ENCODE data around the gene ERC1.
"Not testable (repeated sequence)": the region's sequence is repeated elsewhere in the genome, so short reads cannot be mapped to it uniquely, and the experiment has no call there.

The ERC1 gene

DNA sequence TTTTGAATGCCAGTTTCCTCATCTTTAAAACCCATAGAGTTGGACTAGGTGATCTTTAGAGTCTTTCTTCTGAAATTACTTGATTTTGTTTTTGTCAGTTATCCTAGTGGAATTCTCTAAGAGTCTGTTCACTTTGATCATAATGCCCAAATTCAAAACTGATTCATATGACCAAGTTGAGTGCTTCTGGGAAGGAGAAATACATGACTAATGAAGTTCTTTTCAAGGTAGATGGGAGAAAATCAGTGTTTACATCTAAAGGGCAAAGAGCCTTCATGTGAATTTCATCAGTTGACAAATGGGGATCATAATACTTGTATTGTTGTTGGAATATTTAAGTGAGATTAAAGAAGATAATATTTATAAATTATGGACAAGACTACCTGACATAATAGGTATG, 53.2 kb downstream of the ERC1 start:
- DNase-seq (ENCODE audit: insufficient read length, low spot score) (no peak), FAIRE-seq (no peak)
- TF ChIP-seq TAF1 (IDR thresholded peaks at IDR 0.05; ENCODE audit: low read depth, low read length) (no peak), POLR2AphosphoS5 (IDR thresholded peaks at IDR 0.05; ENCODE audit: low read depth, low read length) (no peak), POU2F2 (IDR thresholded peaks at IDR 0.05; ENCODE audit: low read depth, low read length) (no peak), POLR2A (IDR thresholded peaks at IDR 0.05; ENCODE audit: low read depth, low read length) (no peak), PAX5 (IDR thresholded peaks at IDR 0.05; ENCODE audit: insufficient read depth, low read length, severe bottlenecking) (no peak), SPI1 (IDR thresholded peaks at IDR 0.05; ENCODE audit: low read depth, low read length) (no peak)

DNA sequence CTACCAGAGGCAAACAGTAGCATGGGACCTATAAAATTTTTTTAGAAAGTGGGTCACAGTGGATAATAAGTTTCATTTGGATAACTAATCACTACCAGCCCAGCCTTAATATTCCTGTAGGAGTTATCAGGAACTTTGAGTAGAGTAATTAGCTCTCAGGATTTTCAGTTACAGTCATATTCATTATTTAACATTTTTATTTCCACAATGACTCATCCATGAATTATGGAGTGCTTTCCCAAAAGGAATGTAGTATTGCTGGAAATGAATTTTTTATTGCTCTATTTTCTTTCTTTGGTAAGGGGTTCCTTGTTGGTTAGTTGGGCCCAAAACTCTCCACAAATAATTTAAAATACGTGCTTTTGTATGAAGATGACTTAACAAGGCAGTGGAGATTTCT, 53.7 kb downstream of the ERC1 start:
- no peak for TF ChIP-seq SPI1 (IDR thresholded peaks at IDR 0.05; ENCODE audit: low read depth, low read length)
- no peak for TF ChIP-seq POLR2AphosphoS5 (IDR thresholded peaks at IDR 0.05; ENCODE audit: low read depth, low read length)
- TF ChIP-seq PAX5 (IDR thresholded peaks at IDR 0.05; ENCODE audit: insufficient read depth, low read length, severe bottlenecking) = no peak
- no peak for TF ChIP-seq POLR2A (IDR thresholded peaks at IDR 0.05; ENCODE audit: low read depth, low read length)
- TF ChIP-seq TAF1 (IDR thresholded peaks at IDR 0.05; ENCODE audit: low read depth, low read length) = no peak
- no peak for TF ChIP-seq POU2F2 (IDR thresholded peaks at IDR 0.05; ENCODE audit: low read depth, low read length)
- FAIRE-seq (no peak), DNase-seq (ENCODE audit: insufficient read length, low spot score) (no peak)

DNA sequence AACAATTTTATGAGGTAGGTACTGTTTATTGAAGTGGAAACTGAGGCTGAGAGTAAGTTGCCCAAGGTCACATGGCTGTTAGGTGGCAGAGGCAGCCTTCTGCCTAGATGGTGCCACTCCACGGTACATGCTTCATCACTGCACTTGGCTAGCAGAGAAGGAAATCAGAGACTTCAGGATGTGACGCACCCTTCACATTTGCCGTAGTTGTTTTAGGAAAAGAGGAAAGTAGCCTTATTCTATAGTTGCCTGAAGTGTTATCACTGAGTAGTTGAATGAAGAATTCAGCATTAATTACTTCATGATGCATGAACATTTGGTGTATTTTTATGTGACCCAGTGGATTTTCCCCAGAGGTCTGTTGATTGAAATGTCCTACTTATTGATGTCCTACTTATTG, 55.7 kb downstream of the ERC1 start:
- FAIRE-seq = no peak
- TF ChIP-seq SPI1 (IDR thresholded peaks at IDR 0.05; ENCODE audit: low read depth, low read length) = no peak
- TF ChIP-seq POLR2AphosphoS5 (IDR thresholded peaks at IDR 0.05; ENCODE audit: low read depth, low read length) = no peak
- TF ChIP-seq POLR2A (IDR thresholded peaks at IDR 0.05; ENCODE audit: low read depth, low read length) = no peak
- TF ChIP-seq TAF1 (IDR thresholded peaks at IDR 0.05; ENCODE audit: low read depth, low read length) = no peak
- no peak for TF ChIP-seq PAX5 (IDR thresholded peaks at IDR 0.05; ENCODE audit: insufficient read depth, low read length, severe bottlenecking)
- TF ChIP-seq POU2F2 (IDR thresholded peaks at IDR 0.05; ENCODE audit: low read depth, low read length) = no peak
- DNase-seq (ENCODE audit: insufficient read length, low spot score) = no peak

DNA sequence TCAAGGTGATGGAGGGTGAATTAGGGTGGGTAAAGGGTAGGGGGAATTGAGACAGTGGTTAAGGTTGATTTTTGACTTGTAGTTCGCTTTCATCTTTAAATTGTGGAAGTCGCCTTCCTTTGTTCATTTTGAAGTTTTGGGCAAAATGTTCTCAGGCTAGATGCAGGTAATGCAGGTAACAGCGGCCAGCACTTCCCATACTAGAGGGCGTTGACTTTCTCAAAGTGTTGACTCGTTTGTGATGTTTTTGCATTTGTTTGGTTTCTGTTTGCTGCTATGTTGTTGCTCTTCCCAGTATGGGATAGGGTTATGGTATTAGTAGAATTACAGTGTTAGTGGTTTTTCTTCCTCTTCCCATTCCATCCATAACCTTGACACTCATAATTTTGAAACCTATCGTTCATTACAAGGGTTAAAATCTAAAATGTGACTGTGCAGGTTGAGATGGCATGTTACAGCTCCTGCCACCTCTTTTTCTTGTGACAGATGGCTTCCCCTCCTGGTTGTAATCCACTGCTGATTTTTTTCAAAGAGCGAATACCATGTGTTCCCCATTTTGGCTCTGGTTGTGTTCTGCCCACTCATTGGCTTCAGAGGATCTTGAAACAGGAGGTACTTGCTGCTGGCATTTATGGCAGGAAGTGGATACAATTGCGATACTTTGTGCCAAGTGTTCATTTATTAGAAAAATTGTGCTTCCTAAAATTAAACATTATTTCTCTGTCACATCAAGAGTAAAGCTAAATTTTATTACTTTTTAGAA, 57.1 kb downstream of the ERC1 start:
- DNase-seq (ENCODE audit: insufficient read length, low spot score) (no peak), FAIRE-seq (no peak)
- no peak for TF ChIP-seq PAX5 (IDR thresholded peaks at IDR 0.05; ENCODE audit: insufficient read depth, low read length, severe bottlenecking)
- TF ChIP-seq POLR2AphosphoS5 (IDR thresholded peaks at IDR 0.05; ENCODE audit: low read depth, low read length) = no peak
- no peak for TF ChIP-seq SPI1 (IDR thresholded peaks at IDR 0.05; ENCODE audit: low read depth, low read length)
- TF ChIP-seq POU2F2 (IDR thresholded peaks at IDR 0.05; ENCODE audit: low read depth, low read length) = no peak
- TF ChIP-seq POLR2A (IDR thresholded peaks at IDR 0.05; ENCODE audit: low read depth, low read length) = no peak
- no peak for TF ChIP-seq TAF1 (IDR thresholded peaks at IDR 0.05; ENCODE audit: low read depth, low read length)

DNA sequence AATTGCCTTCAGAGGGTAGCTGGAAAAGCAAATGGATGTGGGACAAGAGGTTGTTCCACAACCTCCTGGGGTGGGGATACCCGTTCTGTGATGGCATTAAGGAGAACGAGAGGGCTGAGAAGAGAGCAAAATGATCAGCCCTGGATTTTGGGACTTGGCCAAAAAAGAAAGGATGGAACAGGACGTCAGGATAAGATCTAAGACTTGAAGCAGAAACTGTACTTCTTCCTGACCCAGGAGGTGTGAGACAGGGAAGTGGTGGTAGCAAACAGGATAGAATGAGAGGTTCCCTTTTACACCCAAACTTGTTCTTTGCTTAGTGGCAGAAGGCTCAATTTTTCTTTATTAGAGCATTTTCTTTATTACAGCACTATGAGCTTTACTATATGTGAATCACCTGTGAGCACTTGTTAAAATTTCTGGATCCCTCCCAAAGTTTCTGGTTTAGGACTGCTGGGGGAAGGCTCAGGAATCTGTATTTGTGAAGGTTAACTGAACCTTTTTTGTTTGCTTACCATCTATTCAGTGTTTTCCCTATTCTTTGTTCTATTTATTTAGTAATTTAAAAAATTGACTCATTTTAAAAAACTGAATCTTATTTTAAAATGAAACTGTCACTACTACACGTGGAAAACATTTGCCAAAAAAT, 59.2 kb downstream of the ERC1 start:
- DNase-seq (ENCODE audit: insufficient read length, low spot score) (no peak), FAIRE-seq (no peak)

DNA sequence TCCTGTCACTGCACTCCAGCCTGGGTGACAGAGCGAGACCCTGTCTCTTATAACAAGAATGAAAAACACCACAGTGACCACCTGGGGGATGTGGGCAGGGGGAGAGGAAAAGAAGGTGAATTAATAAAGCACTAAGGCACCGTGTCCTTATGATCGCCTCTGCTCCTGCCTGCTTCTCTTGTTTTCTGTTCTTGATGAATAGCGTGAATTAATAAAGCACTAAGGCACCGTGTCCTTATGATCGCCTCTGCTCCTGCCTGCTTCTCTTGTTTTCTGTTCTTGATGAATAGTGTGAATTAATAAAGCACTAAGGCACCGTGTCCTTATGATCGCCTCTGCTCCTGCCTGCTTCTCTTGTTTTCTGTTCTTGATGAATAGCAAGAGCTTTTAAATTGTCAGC, 60.6 kb downstream of the ERC1 start:
- DNase-seq (ENCODE audit: insufficient read length, low spot score); FAIRE-seq: not testable (repeated sequence)

More for the DNA sequence above, 59.2 kb downstream of the ERC1 start:
- TF ChIP-seq POLR2A (IDR thresholded peaks at IDR 0.05; ENCODE audit: low read depth, low read length) (no peak), PAX5 (IDR thresholded peaks at IDR 0.05; ENCODE audit: insufficient read depth, low read length, severe bottlenecking) (no peak), POU2F2 (IDR thresholded peaks at IDR 0.05; ENCODE audit: low read depth, low read length) (no peak), SPI1 (IDR thresholded peaks at IDR 0.05; ENCODE audit: low read depth, low read length) (no peak), TAF1 (IDR thresholded peaks at IDR 0.05; ENCODE audit: low read depth, low read length) (no peak), POLR2AphosphoS5 (IDR thresholded peaks at IDR 0.05; ENCODE audit: low read depth, low read length) (no peak)

DNA sequence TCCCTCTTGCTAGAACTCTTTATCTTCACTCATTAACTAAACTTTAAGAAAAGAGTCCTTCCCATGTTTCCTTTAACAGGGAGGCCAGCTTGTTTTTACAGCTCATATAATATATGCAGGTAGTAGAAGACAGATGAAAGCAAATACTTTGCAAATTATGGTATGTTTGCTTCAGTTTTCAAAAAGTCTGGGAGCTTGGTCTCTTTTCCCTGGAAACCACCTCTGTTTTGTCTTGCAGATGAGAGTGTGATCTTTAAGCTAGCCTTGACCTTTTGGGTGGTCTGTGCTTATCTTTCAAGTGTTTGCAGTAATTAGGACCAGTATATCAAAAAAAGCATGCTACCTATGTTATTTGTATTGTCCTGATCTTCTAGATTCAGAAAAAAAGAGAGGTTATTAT, 62.7 kb downstream of the ERC1 start:
- TF ChIP-seq POLR2AphosphoS5 (IDR thresholded peaks at IDR 0.05; ENCODE audit: low read depth, low read length) (no peak), POU2F2 (IDR thresholded peaks at IDR 0.05; ENCODE audit: low read depth, low read length) (no peak), TAF1 (IDR thresholded peaks at IDR 0.05; ENCODE audit: low read depth, low read length) (no peak), SPI1 (IDR thresholded peaks at IDR 0.05; ENCODE audit: low read depth, low read length) (no peak), POLR2A (IDR thresholded peaks at IDR 0.05; ENCODE audit: low read depth, low read length) (no peak), PAX5 (IDR thresholded peaks at IDR 0.05; ENCODE audit: insufficient read depth, low read length, severe bottlenecking) (no peak)
- FAIRE-seq (no peak), DNase-seq (ENCODE audit: insufficient read length, low spot score) (no peak)

DNA sequence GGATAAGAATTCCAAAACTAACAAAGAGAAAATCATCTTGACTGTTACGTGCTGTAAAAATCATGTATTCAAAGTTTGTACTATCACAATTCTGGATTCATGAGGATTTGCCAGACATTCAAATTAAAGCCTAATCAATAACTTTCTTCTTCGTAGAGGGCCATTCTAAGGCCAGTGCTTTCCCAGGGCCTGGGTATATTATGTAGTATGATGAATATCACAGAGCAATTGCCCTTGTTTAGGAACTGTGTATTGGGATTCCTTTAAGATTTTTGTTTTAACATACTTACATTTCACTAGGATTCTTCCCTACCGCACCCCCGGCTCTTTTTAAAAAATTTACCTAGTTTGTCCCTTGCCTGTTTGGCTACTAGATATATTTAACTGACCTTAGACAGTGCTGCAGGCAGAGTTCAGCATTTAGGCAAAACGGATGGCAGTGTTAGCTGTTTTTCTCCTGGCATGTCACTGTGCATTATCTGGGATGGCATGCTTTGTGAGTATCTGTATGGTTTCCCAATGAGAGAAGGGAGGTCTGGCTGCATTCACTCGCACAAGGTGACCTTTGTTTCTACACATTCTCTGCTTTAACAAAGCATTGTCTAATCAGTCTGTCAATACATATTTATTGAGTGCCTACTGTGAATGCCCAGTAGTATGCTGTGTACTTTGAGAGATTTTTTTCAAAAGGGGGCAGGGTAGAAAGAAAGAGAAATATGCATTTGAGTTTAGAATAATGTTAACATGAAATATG, 63.3 kb downstream of the ERC1 start:
- FAIRE-seq = no peak
- TF ChIP-seq POLR2AphosphoS5 (IDR thresholded peaks at IDR 0.05; ENCODE audit: low read depth, low read length) (no peak), POLR2A (IDR thresholded peaks at IDR 0.05; ENCODE audit: low read depth, low read length) (no peak)
- DNase-seq (ENCODE audit: insufficient read length, low spot score) = no peak

DNA sequence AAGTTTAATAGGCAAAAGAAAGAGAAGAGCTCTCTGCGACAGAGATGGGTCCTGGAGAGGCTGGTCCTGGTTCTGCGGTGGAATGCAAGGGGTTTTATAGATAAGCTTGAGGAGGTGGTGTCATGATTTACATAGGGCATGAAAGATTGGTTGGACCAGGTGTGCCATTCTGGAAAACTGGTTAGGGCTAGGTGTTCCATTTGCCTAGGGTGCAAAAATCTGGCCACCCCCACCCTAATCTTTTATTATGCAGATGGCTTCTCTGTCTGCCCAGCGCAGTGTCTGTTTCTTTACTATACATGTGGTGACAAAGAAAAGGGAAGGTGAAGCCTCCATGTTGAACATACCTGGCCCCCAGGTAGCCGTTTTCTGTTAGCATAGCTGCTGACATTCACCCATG, 65.4 kb downstream of the ERC1 start:
- no peak for TF ChIP-seq TAF1 (IDR thresholded peaks at IDR 0.05; ENCODE audit: low read depth, low read length)
- no peak for TF ChIP-seq POU2F2 (IDR thresholded peaks at IDR 0.05; ENCODE audit: low read depth, low read length)
- TF ChIP-seq POLR2A (IDR thresholded peaks at IDR 0.05; ENCODE audit: low read depth, low read length) = no peak
- FAIRE-seq (no peak), DNase-seq (ENCODE audit: insufficient read length, low spot score) (no peak)

DNA sequence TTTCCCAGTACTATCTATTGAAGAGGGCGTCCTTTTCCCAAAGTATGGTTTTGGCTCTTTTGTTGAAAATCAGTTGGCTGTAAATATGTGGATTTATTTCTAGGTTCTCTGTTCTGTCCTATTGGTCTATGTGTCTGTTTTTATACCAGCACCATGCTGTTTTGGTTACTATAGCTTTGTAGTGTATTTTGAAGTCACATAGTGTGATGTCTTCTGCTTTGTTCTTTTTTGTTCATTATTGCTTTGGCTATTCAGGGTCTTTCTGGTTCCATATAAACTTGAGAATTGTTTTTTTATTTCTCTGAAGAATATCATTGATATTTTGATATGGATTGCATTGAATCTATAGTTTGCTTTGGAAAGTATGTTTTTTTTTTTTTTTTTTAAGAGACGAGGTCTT, 67.4 kb downstream of the ERC1 start:
- DNase-seq (ENCODE audit: insufficient read length, low spot score) (no peak), FAIRE-seq (no peak)
- TF ChIP-seq SPI1 (IDR thresholded peaks at IDR 0.05; ENCODE audit: low read depth, low read length) (no peak), PAX5 (IDR thresholded peaks at IDR 0.05; ENCODE audit: insufficient read depth, low read length, severe bottlenecking) (no peak), POU2F2 (IDR thresholded peaks at IDR 0.05; ENCODE audit: low read depth, low read length) (no peak), POLR2AphosphoS5 (IDR thresholded peaks at IDR 0.05; ENCODE audit: low read depth, low read length) (no peak), POLR2A (IDR thresholded peaks at IDR 0.05; ENCODE audit: low read depth, low read length) (no peak), TAF1 (IDR thresholded peaks at IDR 0.05; ENCODE audit: low read depth, low read length) (no peak)
